ENCODE results near the gene CNPPD1.
"Not testable (repeated sequence)": the region's sequence is repeated elsewhere in the genome, so short reads cannot be mapped to it uniquely, and the experiment has no call there.

CNPPD1 gene

DNA sequence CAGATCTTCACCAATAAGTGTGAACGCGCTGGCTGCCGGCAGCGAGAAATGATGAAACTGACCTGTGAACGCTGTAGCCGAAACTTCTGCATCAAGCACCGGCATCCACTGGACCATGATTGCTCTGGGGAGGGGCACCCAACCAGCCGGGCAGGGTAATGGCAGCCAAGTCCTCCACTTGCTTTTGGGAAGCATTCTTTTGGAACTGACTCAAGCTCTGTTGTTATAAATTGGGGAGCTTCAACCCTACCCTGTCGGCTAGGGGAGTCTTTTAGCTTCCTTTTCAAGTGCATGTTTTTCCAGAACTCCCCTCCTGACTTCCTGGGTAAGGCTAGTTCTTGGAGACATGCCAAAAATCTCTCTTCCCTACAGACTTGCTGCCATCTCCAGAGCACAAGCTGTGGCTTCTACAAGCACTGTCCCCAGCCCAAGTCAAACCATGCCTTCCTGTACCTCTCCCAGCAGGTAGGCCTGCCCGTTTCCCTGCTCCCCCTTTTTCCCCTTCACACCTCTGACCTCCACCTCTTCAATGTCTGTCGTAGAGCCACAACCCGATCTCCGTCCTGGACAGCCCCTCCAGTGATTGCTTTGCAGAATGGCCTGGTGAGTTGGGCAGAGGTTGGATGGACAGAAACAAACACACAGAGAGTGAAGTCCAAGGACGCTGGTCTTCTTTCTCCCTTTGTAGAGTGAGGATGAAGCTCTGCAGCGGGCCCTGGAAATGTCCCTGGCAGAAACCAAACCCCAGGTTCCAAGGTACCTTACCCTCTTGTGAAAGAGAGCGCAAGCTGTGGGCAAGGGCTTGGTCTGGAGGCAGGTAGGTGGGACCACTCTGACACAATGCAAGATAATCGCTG is 31.4 kb upstream of the CNPPD1 start:
- no peak for DNase-seq (ENCODE audit: low read depth in 2 of 2)

DNA sequence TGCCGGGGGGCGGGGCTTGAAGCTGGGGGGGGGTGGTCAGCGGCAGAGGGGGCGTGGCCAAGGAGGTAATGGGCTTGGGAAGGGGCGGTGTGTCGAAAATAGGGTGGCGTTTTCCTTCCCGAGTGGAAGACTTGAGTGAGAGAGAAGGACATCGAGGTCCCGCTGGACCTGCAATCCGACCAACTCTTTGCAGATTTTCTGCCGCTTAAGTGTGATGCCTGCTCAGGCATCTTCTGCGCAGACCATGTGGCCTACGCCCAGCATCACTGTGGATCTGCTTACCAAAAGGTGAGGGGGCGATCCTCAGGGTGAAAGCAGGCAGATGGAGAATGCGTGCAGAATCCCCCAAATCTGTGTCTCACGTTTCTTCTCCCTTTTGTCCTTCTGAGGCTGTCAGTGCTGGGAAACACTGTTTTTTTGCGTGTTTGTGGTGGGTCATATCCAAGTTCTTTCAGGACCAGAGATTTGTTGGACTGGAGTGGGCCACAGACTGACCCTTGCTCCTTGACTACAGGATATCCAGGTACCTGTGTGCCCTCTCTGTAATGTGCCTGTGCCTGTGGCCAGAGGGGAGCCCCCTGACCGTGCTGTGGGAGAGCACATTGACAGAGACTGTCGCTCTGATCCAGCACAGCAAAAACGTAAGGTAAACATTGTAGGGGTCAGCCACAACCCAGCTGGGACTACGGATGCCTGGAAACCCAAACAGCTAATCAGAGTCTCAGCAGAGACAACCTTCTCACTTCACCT is 30.6 kb upstream of the CNPPD1 start:
- no peak for DNase-seq (ENCODE audit: low read depth in 2 of 2)

GRCh38 chr2:219206328-219207133 is 29.8 kb upstream of the CNPPD1 start, which contains the start of gene ZFAND2B:
ZFAND2B (plus strand) TSS chr2:219206782; CDS start chr2:219206988, 206 bp downstream.
- peak; percentile 88 to 93 for DNase-seq (ENCODE audit: low read depth in 2 of 2)

GRCh38 chr2:219205981-219206327 is 29.2 kb upstream of the CNPPD1 start:
- DNase-seq (ENCODE audit: low read depth in 2 of 2), result no peak

GRCh38 chr2:219205165-219205538 is 28.4 kb upstream of the CNPPD1 start:
- DNase-seq (ENCODE audit: low read depth in 2 of 2), result no peak

DNA sequence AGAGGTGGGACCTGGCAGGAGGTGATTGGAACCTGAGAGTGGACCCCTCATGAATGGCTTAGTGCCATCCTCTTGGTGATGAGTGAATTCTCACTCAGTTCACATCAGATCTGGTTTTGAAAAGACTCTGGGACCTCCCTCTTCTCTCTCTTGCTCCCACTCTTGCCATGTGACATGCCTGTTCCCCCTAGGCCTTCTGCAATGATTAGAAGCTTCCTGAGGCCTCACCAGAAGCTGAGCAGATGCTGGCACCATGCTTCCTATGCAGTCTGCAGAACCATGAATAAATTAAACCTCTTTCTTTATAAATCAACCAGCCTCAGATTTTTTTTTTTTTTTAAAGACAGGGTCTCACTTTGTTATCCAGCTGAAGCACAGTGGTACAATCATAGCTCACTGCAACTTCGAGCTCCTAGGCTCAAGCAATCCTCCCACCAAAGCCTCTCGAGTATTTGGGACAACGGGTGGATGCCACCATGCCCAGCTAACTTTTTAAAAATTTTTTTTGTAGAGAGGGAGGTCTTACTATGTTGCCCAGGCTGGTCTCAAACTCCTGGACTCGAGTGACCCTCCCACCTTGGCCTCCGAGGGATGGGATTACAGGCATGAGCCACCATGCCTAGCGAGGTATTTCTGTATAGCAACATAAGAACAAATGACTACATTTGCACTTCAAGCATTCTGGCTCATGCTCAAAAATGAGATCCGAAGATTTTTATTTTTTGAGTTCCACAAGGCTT is 27.9 kb upstream of the CNPPD1 start:
- no peak for DNase-seq (ENCODE audit: low read depth in 2 of 2)

GRCh38 chr2:219201331-219201730 is 24.6 kb upstream of the CNPPD1 start:
- not testable (repeated sequence) for DNase-seq (ENCODE audit: low read depth in 2 of 2)

- not testable (repeated sequence) for DNase-seq (ENCODE audit: low read depth in 2 of 2)
These were observed 24.0 kb upstream of the CNPPD1 start for GRCh38 chr2:219200502-219201326.

DNA sequence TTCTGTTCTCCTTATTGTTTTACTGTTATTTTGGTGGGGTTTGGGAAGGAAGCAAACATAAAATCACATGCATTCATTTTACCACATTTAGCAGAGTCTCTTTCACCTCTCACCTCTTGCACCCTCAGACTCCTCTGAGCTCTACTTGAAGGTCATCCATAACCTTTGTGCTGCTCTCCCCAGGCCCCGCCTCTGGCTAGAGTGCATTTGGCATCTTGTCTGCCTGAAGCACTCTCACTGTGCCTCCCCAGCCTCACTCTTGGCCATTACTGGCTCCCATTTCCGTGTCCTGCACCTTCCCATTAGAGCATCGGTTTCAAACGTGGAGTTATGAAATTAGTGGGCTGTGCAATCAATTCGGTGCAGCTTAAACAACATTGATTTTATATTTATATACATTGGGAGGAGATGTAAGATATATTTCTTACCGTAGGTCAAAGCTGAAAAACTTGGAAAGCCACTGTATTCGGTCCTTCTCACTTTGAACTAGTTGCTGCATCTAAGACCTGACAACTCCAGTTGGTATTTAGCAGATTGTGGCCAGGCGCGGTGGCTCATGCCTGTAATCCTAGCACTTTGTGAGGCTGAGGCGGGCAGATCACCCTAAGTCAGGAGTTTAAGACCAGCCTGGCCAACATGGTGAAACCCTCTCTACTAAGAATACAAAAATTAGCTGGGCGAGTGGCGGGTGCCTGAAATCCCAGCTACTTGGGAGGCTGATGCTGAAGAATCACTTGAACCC is 22.9 kb upstream of the CNPPD1 start:
- no peak for DNase-seq (ENCODE audit: low read depth in 2 of 2)

- DNase-seq (ENCODE audit: low read depth in 2 of 2), result no peak
These were observed 22.2 kb upstream of the CNPPD1 start for GRCh38 chr2:219198974-219199373.

DNA sequence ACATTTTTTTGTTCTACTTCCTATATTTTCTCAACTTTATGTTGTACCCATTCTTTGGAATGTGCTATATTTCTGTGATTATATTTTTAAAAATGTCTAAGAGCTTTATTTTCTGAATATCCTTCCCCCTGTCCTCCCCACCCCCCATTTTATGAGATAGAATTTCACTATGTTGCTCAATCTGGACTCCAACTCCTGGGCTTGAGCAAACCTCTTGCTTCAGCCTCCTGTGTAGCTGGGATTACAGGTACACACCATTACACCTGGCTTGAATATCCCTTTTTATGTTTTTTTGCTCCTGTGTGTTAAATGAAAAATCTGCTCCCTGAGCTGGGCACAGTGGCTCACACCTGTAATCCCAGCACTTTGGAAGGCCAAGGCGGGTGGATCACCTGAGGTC is 20.7 kb upstream of the CNPPD1 start:
- no peak for DNase-seq (ENCODE audit: low read depth in 2 of 2)

DNA sequence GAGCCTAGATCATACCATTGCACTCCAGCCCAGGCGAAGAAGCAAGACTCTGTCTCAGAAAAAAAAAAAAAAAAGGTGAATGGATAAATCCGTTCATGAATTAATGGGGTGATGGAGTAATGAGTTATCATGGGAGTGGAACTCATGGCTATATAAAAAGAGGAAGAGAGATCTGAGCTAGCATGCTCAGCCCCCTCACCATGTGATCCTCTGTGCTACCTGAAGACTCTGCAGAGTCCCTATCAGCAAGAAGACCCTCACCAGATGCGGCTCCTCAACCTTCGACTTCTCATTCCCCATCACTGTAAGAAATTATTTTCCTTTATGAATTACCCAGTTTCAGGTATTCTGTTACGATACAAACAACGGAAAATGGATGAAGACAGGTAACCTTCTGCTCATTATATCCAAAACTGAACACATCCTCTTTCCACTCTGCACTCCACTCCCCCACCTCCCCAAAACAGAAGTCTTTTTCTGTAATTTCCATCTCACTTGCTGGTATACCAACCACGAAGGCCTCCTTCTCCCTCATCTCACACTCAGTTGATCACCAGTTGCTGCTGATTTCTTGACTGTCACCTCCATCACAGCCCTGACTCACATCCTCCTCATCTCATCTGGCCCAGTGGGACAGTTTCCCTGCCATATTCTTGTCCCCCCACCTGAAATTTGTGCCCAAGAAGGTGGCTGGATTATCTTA is 10.2 kb upstream of the CNPPD1 start:
- no peak for DNase-seq (ENCODE audit: low read depth in 2 of 2)

GRCh38 chr2:219184121-219184520 is 7.4 kb upstream of the CNPPD1 start:
- no peak for DNase-seq (ENCODE audit: low read depth in 2 of 2)

- no peak for DNase-seq (ENCODE audit: low read depth in 2 of 2)
These were observed 6.5 kb upstream of the CNPPD1 start for GRCh38 chr2:219183151-219183772.

DNA sequence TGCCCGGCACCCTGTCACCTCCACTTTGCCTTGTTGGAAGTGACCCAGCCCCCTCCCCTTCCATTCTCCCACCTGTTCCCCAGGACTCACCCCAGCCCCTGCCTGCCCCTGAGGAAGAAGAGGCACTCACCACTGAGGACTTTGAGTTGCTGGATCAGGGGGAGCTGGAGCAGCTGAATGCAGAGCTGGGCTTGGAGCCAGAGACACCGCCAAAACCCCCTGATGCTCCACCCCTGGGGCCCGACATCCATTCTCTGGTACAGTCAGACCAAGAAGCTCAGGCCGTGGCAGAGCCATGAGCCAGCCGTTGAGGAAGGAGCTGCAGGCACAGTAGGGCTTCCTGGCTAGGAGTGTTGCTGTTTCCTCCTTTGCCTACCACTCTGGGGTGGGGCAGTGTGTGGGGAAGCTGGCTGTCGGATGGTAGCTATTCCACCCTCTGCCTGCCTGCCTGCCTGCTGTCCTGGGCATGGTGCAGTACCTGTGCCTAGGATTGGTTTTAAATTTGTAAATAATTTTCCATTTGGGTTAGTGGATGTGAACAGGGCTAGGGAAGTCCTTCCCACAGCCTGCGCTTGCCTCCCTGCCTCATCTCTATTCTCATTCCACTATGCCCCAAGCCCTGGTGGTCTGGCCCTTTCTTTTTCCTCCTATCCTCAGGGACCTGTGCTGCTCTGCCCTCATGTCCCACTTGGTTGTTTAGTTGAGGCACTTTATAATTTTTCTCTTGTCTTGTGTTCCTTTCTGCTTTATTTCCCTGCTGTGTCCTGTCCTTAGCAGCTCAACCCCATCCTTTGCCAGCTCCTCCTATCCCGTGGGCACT is 5.8 kb upstream of the CNPPD1 start:
- no peak for DNase-seq (ENCODE audit: low read depth in 2 of 2)

GRCh38 chr2:219181531-219181930 is 4.8 kb upstream of the CNPPD1 start:
- DNase-seq (ENCODE audit: low read depth in 2 of 2), result no peak

DNA sequence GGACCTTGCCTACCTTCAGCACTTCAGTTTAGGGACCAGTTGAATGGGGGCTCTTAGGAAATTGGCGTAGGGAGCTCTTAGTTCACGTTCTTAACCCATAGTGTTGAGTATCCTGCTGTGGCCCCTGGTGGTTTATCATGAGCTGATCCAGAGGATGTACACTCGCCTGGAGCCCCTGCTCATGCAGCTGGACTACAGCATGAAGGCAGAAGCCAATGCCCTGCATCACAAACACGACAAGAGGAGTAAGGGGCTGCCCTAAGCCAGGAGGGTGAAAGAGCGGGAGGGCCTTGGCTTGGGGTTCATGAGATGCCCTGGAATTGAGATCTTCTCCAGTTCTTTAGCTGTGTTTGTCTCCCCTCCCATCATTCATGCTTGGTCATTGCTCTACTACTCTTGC is 4.2 kb upstream of the CNPPD1 start:
- no peak for DNase-seq (ENCODE audit: low read depth in 2 of 2)

Data from stimulated activated CD8-positive, alpha-beta memory T cell treated with anti-CD3 and anti-CD28 coated beads, Interleukin-2, amount 100 ng/mL, for 1 hour (primary cell).